HG02970 (cell line): ENCODE measurements around the gene MAGI2.

Experiments
- ATAC-seq: cut with Tn5 transposase; IDR thresholded peaks from one replicate; pipeline ENCODE4 v1.9.1; 2021; ENCODE audit warnings: mild to moderate bottlenecking, moderate library complexity, moderate number of reproducible peaks; ENCODE audit not compliant: unreplicated experiment, low FRiP score

The MAGI2 gene

GRCh38 chr7:78702770-78703169, 750.7 kb downstream of the MAGI2 start:
- no peak for ATAC-seq

GRCh38 chr7:78695826-78696225, 757.6 kb downstream of the MAGI2 start:
- ATAC-seq, result no peak

- ATAC-seq, result no peak
Observed at GRCh38 chr7:78691584-78691983, 761.9 kb downstream of the MAGI2 start.

- no peak for ATAC-seq
Observed at GRCh38 chr7:78690174-78690573, 763.3 kb downstream of the MAGI2 start.

- no peak for ATAC-seq
Observed at GRCh38 chr7:78688376-78688775, 765.1 kb downstream of the MAGI2 start.

GRCh38 chr7:78686189-78686588, 767.3 kb downstream of the MAGI2 start:
- no peak for ATAC-seq

GRCh38 chr7:78684201-78684600, 769.3 kb downstream of the MAGI2 start:
- ATAC-seq, result no peak

- ATAC-seq, result no peak
Observed at GRCh38 chr7:78683566-78683965, 769.9 kb downstream of the MAGI2 start.

GRCh38 chr7:78679112-78679876, 774.2 kb downstream of the MAGI2 start:
- no peak for ATAC-seq

GRCh38 chr7:78677391-78677790, 776.1 kb downstream of the MAGI2 start:
- no peak for ATAC-seq

- no peak for ATAC-seq
Observed at GRCh38 chr7:78675511-78675910, 778.0 kb downstream of the MAGI2 start.

- ATAC-seq, result no peak
Observed at GRCh38 chr7:78673272-78673671, 780.2 kb downstream of the MAGI2 start.

- ATAC-seq, result no peak
Observed at GRCh38 chr7:78662939-78663338, 790.5 kb downstream of the MAGI2 start.

- no peak for ATAC-seq
Observed at GRCh38 chr7:78649976-78650375, 803.5 kb downstream of the MAGI2 start.

GRCh38 chr7:78649236-78649635, 804.2 kb downstream of the MAGI2 start:
- no peak for ATAC-seq

- no peak for ATAC-seq
Observed at GRCh38 chr7:78642751-78643150, 810.7 kb downstream of the MAGI2 start.

GRCh38 chr7:78638364-78638763, 815.1 kb downstream of the MAGI2 start:
- no peak for ATAC-seq

GRCh38 chr7:78636727-78637126, 816.7 kb downstream of the MAGI2 start:
- no peak for ATAC-seq

GRCh38 chr7:78635026-78635793, 818.3 kb downstream of the MAGI2 start:
- ATAC-seq, result no peak

GRCh38 chr7:78634093-78634492, 819.4 kb downstream of the MAGI2 start:
- no peak for ATAC-seq

GRCh38 chr7:78620920-78621319, 832.5 kb downstream of the MAGI2 start:
- ATAC-seq, result no peak

- no peak for ATAC-seq
Observed at GRCh38 chr7:78616539-78616938, 836.9 kb downstream of the MAGI2 start.
